Raji (cell line): Measurements from ENCODE around the gene RAD18.

ENCODE experiments used
- POLR2A ChIP-seq: IDR thresholded peaks from 2 replicates; pipeline ENCODE4 v1.6.1; 2011; ENCODE audit warnings: low read depth, low read length, control low read depth; ENCODE audit not compliant: insufficient read depth

Gene RAD18

GRCh38 chr3:8903191-8903590 is 60.1 kb downstream of the RAD18 start:
- TF ChIP-seq POLR2A, result no peak

- TF ChIP-seq POLR2A, result no peak
Observed at GRCh38 chr3:8900869-8901268, 62.4 kb downstream of the RAD18 start.

- TF ChIP-seq POLR2A, result no peak
Observed at GRCh38 chr3:8899876-8900460, 63.3 kb downstream of the RAD18 start.

GRCh38 chr3:8895829-8896228 is 67.4 kb downstream of the RAD18 start:
- no peak for TF ChIP-seq POLR2A

- TF ChIP-seq POLR2A, result no peak
Observed at GRCh38 chr3:8893001-8893400, 70.3 kb downstream of the RAD18 start.

GRCh38 chr3:8891774-8892173 is 71.5 kb downstream of the RAD18 start:
- no peak for TF ChIP-seq POLR2A

- TF ChIP-seq POLR2A, result no peak
Observed at GRCh38 chr3:8891303-8891702, 72.0 kb downstream of the RAD18 start.

- TF ChIP-seq POLR2A, result no peak
Observed at GRCh38 chr3:8888301-8888915, 74.9 kb downstream of the RAD18 start.

- TF ChIP-seq POLR2A, result no peak
Observed at GRCh38 chr3:8887435-8888300, 75.6 kb downstream of the RAD18 start.

GRCh38 chr3:8886546-8886945 is 76.7 kb downstream of the RAD18 start:
- no peak for TF ChIP-seq POLR2A

GRCh38 chr3:8885536-8886316 is 77.5 kb downstream of the RAD18 start:
- no peak for TF ChIP-seq POLR2A

- no peak for TF ChIP-seq POLR2A
Observed at GRCh38 chr3:8884630-8885290, 78.5 kb downstream of the RAD18 start.

- TF ChIP-seq POLR2A, result no peak
Observed at GRCh38 chr3:8882642-8883041, 80.6 kb downstream of the RAD18 start.

GRCh38 chr3:8882171-8882593 is 81.1 kb downstream of the RAD18 start:
- no peak for TF ChIP-seq POLR2A
